ENCODE data around the gene MAPRE2. TPM values are rescaled to one million over a fixed set of nuclear protein-coding genes. Genes with fewer than 3 reads are reported as not detected.

The MAPRE2 gene
- total RNA-seq, 1 experiment from 2014 or later: 9.1 TPM

GRCh38 chr18:35155398-35156117 is 114.3 kb downstream of the MAPRE2 start:
- no peak overlapping the region for H2AFZ ChIP-seq
- no peaks in the 10 kb centered on the region for H4K20me1 ChIP-seq (ENCODE audit: insufficient read depth)
- TF ChIP-seq CTCF (conservative IDR thresholded peaks at IDR 0.05) (no peak), EZH2 (IDR thresholded peaks at IDR 0.05; ENCODE audit: low read depth) (no peak)
- H3K9me3 ChIP-seq (ENCODE audit: insufficient read depth, low read depth): no peaks in the 10 kb centered on the region
- H3F3A ChIP-seq (ENCODE audit: insufficient read depth, low read depth): no peaks in the 10 kb centered on the region
- ChIA-PET POLR2A (ENCODE audit: unreplicated experiment) (no interaction called here), CTCF (no interaction called here)
- H3K4me1 ChIP-seq (replicated peaks; ENCODE audit: insufficient read depth): no peaks in the 10 kb centered on the region
- BruUV-seq (replicated peaks): no TSS peak
- H3K9me2 ChIP-seq (ENCODE audit: insufficient read depth): no peaks in the 10 kb centered on the region
- no peaks in the 10 kb centered on the region for H3K27me3 ChIP-seq (ENCODE audit: insufficient read depth, low read depth)
- H3K4me3 ChIP-seq: no peak overlapping the region
- H3K36me3 ChIP-seq (ENCODE audit: low read depth): no peaks in the 10 kb centered on the region
- no peak overlapping the region for H3K27ac ChIP-seq
- H3K4me2 ChIP-seq: no peak overlapping the region
- H3K79me2 ChIP-seq (ENCODE audit: low read depth): no peaks in the 10 kb centered on the region
- intact Hi-C loops (cut with micrococcal nuclease; ENCODE audit: unreplicated experiment): no loop called here
- no peak for DNase-seq

GRCh38 chr18:35157181-35157580 is 116.0 kb downstream of the MAPRE2 start:
- no peaks in the 10 kb centered on the region for H3K9me3 ChIP-seq (ENCODE audit: insufficient read depth, low read depth)
- DNase-seq: no peak
- no TSS peak for BruUV-seq (replicated peaks)
- TF ChIP-seq EZH2 (IDR thresholded peaks at IDR 0.05; ENCODE audit: low read depth): no peak
- TF ChIP-seq CTCF (conservative IDR thresholded peaks at IDR 0.05): no peak
- no peak overlapping the region for H3K4me3 ChIP-seq
- intact Hi-C loops (cut with micrococcal nuclease; ENCODE audit: unreplicated experiment): no loop called here
- ChIA-PET POLR2A (ENCODE audit: unreplicated experiment) (no interaction called here), CTCF (no interaction called here)
- no peak overlapping the region for H2AFZ ChIP-seq
- no peaks in the 10 kb centered on the region for H3K79me2 ChIP-seq (ENCODE audit: low read depth)
- no peaks in the 10 kb centered on the region for H3K9me2 ChIP-seq (ENCODE audit: insufficient read depth)
- H4K20me1 ChIP-seq (ENCODE audit: insufficient read depth): no peaks in the 10 kb centered on the region
- H3F3A ChIP-seq (ENCODE audit: insufficient read depth, low read depth): no peaks in the 10 kb centered on the region
- no peaks in the 10 kb centered on the region for H3K27me3 ChIP-seq (ENCODE audit: insufficient read depth, low read depth)
- H3K4me2 ChIP-seq: no peak overlapping the region
- H3K4me1 ChIP-seq (replicated peaks; ENCODE audit: insufficient read depth): no peaks in the 10 kb centered on the region
- no peaks in the 10 kb centered on the region for H3K36me3 ChIP-seq (ENCODE audit: low read depth)
- H3K27ac ChIP-seq: no peak overlapping the region

- no peaks in the 10 kb centered on the region for H3K27me3 ChIP-seq (ENCODE audit: insufficient read depth, low read depth)
- H3F3A ChIP-seq (ENCODE audit: insufficient read depth, low read depth): no peaks in the 10 kb centered on the region
- no peak for TF ChIP-seq CTCF (conservative IDR thresholded peaks at IDR 0.05)
- no peak for TF ChIP-seq EZH2 (IDR thresholded peaks at IDR 0.05; ENCODE audit: low read depth)
- H3K4me2 ChIP-seq: no peak overlapping the region
- intact Hi-C loops (cut with micrococcal nuclease; ENCODE audit: unreplicated experiment): no loop called here
- no peaks in the 10 kb centered on the region for H4K20me1 ChIP-seq (ENCODE audit: insufficient read depth)
- no peak overlapping the region for H2AFZ ChIP-seq
- CTCF ChIA-PET: no interaction called here
- no peak overlapping the region for H3K4me3 ChIP-seq
- no peak overlapping the region for H3K27ac ChIP-seq
- H3K79me2 ChIP-seq (ENCODE audit: low read depth): no peaks in the 10 kb centered on the region
- no peaks in the 10 kb centered on the region for H3K36me3 ChIP-seq (ENCODE audit: low read depth)
- POLR2A ChIA-PET (ENCODE audit: unreplicated experiment): no interaction called here
- no TSS peak for BruUV-seq (replicated peaks)
- no peaks in the 10 kb centered on the region for H3K9me3 ChIP-seq (ENCODE audit: insufficient read depth, low read depth)
- no peaks in the 10 kb centered on the region for H3K4me1 ChIP-seq (replicated peaks; ENCODE audit: insufficient read depth)
- H3K9me2 ChIP-seq (ENCODE audit: insufficient read depth): no peaks in the 10 kb centered on the region
- no peak for DNase-seq
Measured at GRCh38 chr18:35158728-35159450, 117.7 kb downstream of the MAPRE2 start.

Data from PC-9 (cell line).